ENCODE data around the gene CYB5RL. TPM values are rescaled to one million over a fixed set of nuclear protein-coding genes. Genes with fewer than 3 reads are reported as not detected.
A peak's percentile ranks its signal among the peaks of the same experiment; 100 is the strongest.
"Not testable (repeated sequence)": the region's sequence is repeated elsewhere in the genome, so short reads cannot be mapped to it uniquely, and the experiment has no call there.

Gene CYB5RL
- polyA plus RNA-seq, 1 donor from 2014 or later, result 4.1 TPM

DNA sequence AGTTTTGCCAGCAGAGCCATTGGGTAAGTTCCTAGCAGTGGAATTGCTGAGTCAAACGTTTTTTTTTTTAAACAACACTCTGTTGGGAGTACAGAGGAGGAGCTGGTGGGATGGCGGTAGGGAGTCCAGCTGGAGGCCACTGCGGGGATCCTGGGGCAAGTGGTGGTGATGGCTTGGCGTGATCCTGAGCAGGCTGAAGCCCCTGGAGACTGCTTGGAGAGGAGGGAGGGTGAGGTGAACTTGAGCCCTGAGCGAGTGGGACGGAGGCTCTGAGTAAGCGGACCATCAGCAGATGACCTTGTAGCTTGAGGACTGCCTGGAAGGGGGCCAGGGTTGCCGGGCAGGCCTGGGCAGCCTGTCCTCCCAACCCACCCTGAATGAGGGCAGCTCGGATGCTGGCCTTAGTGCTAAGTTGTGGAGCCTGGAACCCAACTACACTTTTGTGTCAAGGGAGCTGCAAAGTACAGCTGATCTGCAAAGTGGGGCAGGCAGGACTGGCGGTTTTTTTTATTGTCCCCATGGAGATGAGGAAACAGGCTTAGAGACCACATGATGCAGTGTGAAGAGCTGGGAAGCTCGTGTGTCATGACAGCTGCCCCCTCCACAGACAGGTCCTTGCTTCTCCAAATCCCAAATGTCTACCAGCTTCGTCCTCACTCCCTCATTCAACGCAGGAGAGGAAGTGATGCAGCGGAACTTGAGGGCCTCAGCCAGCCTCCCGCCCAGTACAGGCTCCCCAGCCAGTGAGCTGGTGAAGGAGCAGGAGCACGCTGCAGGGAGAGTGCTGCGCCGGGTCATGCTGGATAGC lies 20.4 kb upstream of the CYB5RL start:
- Mint-ChIP-seq H3K9me3 (no peaks in the 10 kb centered on the region), H3K27me3 (no peaks in the 10 kb centered on the region), H3K27ac (no peak overlapping the region), H3K4me1 (peaks cover 0 to 3% (median 0%) of the 10 kb centered on the region in 3 donors), H3K4me3 (no peak overlapping the region), H3K36me3 (peaks cover 6% of the 10 kb centered on the region)

GRCh38 chr1:54219688-54220003 lies 19.8 kb upstream of the CYB5RL start:
- Mint-ChIP-seq H3K9me3 (no peaks in the 10 kb centered on the region), H3K4me1 (peaks cover 0 to 3% (median 0%) of the 10 kb centered on the region in 3 donors), H3K4me3 (no peak overlapping the region), H3K36me3 (peaks cover 6% of the 10 kb centered on the region), H3K27me3 (no peaks in the 10 kb centered on the region), H3K27ac (no peak overlapping the region)

- no peaks in the 10 kb centered on the region for H3K27me3 Mint-ChIP-seq
- no peak overlapping the region for H3K4me3 Mint-ChIP-seq
- peaks cover 6% of the 10 kb centered on the region for H3K36me3 Mint-ChIP-seq
- H3K9me3 Mint-ChIP-seq, result no peaks in the 10 kb centered on the region
- H3K27ac Mint-ChIP-seq, result peak overlapping the region in 1 of 3 donors; percentile 65
- H3K4me1 Mint-ChIP-seq, result peaks cover 0 to 3% (median 0%) of the 10 kb centered on the region in 3 donors
Measured at GRCh38 chr1:54218883-54219687, 19.3 kb upstream of the CYB5RL start.

- Mint-ChIP-seq H3K27me3 (no peaks in the 10 kb centered on the region), H3K36me3 (peaks cover 8% of the 10 kb centered on the region), H3K4me1 (peaks cover 0 to 3% (median 0%) of the 10 kb centered on the region in 3 donors), H3K4me3 (no peak overlapping the region), H3K9me3 (no peaks in the 10 kb centered on the region), H3K27ac (no peak overlapping the region)
Measured at GRCh38 chr1:54215523-54215922, 15.7 kb upstream of the CYB5RL start.

DNA sequence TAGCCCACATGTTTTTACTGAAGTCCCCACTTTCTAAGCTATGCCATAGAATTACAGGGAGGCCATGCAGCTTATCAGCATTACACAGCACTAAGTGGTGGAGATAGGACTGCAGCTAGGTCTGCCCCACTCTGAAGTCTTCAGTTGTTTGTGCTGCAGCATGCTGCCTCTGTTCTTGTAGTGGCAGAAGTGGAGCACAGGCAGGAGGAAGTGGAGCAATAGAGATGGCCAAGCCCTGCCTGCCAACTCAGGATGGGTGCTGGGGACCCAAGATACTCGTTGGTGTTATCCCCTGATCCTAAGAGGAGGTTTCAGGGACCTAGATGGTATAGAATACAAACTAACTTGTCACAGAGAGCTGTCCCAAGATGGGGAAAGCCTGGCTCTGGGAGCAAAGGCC lies 13.0 kb upstream of the CYB5RL start:
- Mint-ChIP-seq H3K27me3 (no peaks in the 10 kb centered on the region), H3K4me1 (peaks cover 0 to 3% (median 0%) of the 10 kb centered on the region in 3 donors), H3K27ac (no peak overlapping the region), H3K36me3 (peaks cover 8% of the 10 kb centered on the region), H3K9me3 (no peaks in the 10 kb centered on the region), H3K4me3 (no peak overlapping the region)

DNA sequence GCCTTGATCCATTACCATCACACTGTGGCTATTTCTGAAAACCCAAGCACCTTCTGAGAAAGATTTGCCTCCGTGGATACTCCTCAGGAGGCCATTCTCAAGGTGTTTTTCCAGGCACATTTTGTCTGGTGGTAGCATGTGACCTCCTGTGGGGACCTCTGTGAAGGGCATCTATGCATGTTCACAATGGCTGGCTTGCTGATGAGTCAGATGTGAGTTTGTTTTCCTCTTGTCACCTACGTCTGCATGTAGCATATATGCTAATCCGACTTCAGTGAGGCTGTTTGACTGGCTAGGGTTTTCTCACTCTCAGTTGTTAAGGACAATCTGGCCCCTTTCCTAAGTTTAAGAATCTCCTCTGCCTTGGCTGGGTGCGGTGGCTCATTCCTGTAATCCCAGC lies 8.1 kb upstream of the CYB5RL start:
- H3K4me1 Mint-ChIP-seq, H3K4me3 Mint-ChIP-seq, H3K36me3 Mint-ChIP-seq, H3K27me3 Mint-ChIP-seq, H3K9me3 Mint-ChIP-seq: not testable (repeated sequence)
- H3K27ac Mint-ChIP-seq, result peak overlapping the region in 1 of 3 donors; percentile 5

DNA sequence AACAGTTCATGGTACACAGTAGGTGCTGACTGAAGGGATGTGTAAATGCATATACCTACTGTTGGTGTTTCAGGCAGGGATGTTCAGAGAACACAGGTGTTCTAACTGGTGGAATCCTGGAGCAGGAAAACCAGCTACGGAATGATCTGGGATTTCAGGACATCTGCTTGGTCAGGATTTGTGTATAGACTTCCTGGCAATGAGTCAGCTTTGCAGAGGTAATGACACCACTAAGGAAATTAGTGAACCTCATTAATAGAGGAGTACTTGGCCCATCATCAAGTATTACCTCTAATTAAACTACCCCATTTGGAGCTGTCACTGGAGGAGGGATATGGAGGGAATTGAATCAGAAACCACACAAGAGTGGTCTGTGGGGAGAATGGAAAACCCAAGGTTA lies 7.5 kb upstream of the CYB5RL start:
- Mint-ChIP-seq H3K27me3 (no peaks in the 10 kb centered on the region), H3K9me3 (no peaks in the 10 kb centered on the region), H3K27ac (peak overlapping the region in 1 of 3 donors; percentile 5), H3K4me3 (peak overlapping the region in 1 of 4 donors; percentile 12), H3K4me1 (peaks cover 4 to 8% (median 6%) of the 10 kb centered on the region in 3 donors), H3K36me3 (peaks cover 2% of the 10 kb centered on the region)

GRCh38 chr1:54204199-54204598 lies 4.4 kb upstream of the CYB5RL start:
- peaks cover 2% of the 10 kb centered on the region for H3K36me3 Mint-ChIP-seq
- H3K9me3 Mint-ChIP-seq, result no peaks in the 10 kb centered on the region
- peaks cover 18 to 28% (median 22%) of the 10 kb centered on the region in 3 donors for H3K4me1 Mint-ChIP-seq
- no peak overlapping the region for H3K27ac Mint-ChIP-seq
- peak overlapping the region in 1 of 4 donors; percentile 25 for H3K4me3 Mint-ChIP-seq
- H3K27me3 Mint-ChIP-seq, result no peaks in the 10 kb centered on the region

DNA sequence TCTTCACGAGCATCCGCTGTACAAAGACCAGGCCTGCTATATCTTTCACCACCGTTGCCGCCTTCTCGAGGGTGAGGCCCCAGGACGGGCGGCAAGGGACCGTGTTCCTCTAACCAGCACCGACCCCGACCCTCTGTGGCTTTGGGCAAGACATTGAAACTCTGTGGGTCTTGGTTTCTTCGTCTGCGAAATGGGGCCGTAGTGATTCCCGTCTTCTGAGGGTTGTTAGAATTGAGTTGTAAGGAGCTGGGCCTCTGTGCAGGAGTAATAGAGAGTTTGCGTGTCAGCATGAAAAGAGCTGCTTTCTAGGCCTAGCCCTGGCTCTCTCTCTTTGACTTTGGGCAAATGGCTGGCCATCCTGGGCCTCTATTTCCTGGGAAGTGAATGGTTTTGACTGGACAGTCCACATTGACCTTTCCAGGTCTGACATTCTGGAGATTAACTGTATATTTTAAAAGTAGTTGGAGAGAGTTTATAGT lies 728 bp upstream of the CYB5RL start:
- Mint-ChIP-seq H3K9me3 (no peaks in the 10 kb centered on the region), H3K4me1 (peaks cover 24 to 31% (median 30%) of the 10 kb centered on the region in 3 donors), H3K36me3 (peaks cover 2% of the 10 kb centered on the region), H3K27me3 (no peaks in the 10 kb centered on the region), H3K4me3 (peak overlapping the region; percentile 90 to 99 (median 95)), H3K27ac (peak overlapping the region; percentile 20 to 92 (median 80))

DNA sequence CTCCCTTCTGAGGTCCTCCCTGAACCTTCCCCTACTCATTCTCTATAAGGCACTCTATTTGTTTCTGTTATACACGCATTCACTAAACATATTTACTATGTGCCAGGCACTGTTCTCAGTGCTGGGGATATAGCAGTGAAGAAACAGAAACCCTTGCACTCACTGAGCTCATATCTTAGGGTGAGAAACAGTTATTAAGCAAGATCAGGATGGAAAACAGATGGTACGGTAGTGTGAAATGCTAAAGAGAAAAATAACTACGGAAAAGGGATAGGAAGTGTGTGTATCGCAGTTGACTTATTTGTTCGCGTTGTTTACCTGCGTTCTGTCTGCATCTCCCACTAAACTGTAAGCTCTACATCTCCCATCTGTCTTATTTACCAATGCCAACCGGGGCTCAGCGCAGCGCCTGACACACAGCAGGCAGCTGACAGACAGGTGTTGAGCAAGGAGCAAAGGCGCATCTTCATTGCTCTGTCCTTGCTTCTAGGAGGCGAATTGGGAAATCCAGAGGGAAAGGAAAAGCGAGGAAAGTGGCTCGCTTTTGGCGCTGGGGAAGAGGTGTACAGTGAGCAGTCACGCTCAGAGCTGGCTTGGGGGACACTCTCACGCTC lies 572 bp downstream of the CYB5RL start:
- Mint-ChIP-seq H3K27ac (peak overlapping the region; percentile 20 to 92 (median 80)), H3K36me3 (peaks cover 2% of the 10 kb centered on the region), H3K27me3 (no peaks in the 10 kb centered on the region), H3K4me3 (peak overlapping the region; percentile 90 to 99 (median 95)), H3K4me1 (peaks cover 24 to 31% (median 30%) of the 10 kb centered on the region in 3 donors), H3K9me3 (no peaks in the 10 kb centered on the region)

- H3K9me3 Mint-ChIP-seq, result no peaks in the 10 kb centered on the region
- H3K4me1 Mint-ChIP-seq, result peaks cover 0 to 5% (median 2%) of the 10 kb centered on the region in 3 donors
- H3K36me3 Mint-ChIP-seq, result peaks cover 2% of the 10 kb centered on the region
- no peaks in the 10 kb centered on the region for H3K27me3 Mint-ChIP-seq
- H3K4me3 Mint-ChIP-seq, result no peak overlapping the region
- H3K27ac Mint-ChIP-seq, result no peak overlapping the region
Measured at GRCh38 chr1:54193453-54193852, 6.4 kb downstream of the CYB5RL start.

- Mint-ChIP-seq H3K9me3 (no peaks in the 10 kb centered on the region), H3K36me3 (peaks cover 6% of the 10 kb centered on the region)
Measured at GRCh38 chr1:54191525-54191924, 8.3 kb downstream of the CYB5RL start.

DNA sequence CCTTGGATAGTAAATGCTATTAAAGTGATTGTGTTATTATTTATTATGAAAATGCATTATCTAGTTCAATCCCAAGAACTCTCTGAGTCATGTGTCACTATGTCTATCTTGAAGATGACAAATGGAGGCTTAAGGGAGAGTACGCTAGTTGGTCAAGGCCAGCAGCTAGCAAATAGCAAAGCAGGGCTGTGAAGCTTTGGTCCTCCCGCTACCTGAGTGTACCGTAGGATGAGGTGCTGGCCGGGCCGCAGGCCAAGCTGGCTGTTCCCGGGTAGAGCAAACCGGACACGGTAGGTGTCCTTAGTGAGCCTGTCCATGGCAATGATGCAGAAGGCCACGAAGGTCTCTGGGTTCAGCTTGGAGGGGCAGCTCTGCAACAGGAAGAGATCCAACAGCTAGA lies 9.3 kb downstream of the CYB5RL start:
- no peaks in the 10 kb centered on the region for H3K9me3 Mint-ChIP-seq
- no peak overlapping the region for H3K4me3 Mint-ChIP-seq
- H3K27ac Mint-ChIP-seq, result no peak overlapping the region
- H3K27me3 Mint-ChIP-seq, result no peaks in the 10 kb centered on the region
- H3K4me1 Mint-ChIP-seq, result no peaks in the 10 kb centered on the region
- peaks cover 13% of the 10 kb centered on the region for H3K36me3 Mint-ChIP-seq

More at GRCh38 chr1:54191525-54191924, 8.3 kb downstream of the CYB5RL start:
- Mint-ChIP-seq H3K27ac (no peak overlapping the region), H3K27me3 (no peaks in the 10 kb centered on the region), H3K4me3 (no peak overlapping the region), H3K4me1 (peaks cover 0 to under 1% (median 0%) of the 10 kb centered on the region in 3 donors)

GRCh38 chr1:54188291-54188690 lies 11.5 kb downstream of the CYB5RL start:
- H3K36me3 Mint-ChIP-seq, result peaks cover 13% of the 10 kb centered on the region
- H3K27ac Mint-ChIP-seq, result peak overlapping the region in 1 of 3 donors; percentile 54
- H3K9me3 Mint-ChIP-seq, result no peaks in the 10 kb centered on the region
- no peak overlapping the region for H3K4me3 Mint-ChIP-seq
- no peaks in the 10 kb centered on the region for H3K27me3 Mint-ChIP-seq
- no peaks in the 10 kb centered on the region for H3K4me1 Mint-ChIP-seq

DNA sequence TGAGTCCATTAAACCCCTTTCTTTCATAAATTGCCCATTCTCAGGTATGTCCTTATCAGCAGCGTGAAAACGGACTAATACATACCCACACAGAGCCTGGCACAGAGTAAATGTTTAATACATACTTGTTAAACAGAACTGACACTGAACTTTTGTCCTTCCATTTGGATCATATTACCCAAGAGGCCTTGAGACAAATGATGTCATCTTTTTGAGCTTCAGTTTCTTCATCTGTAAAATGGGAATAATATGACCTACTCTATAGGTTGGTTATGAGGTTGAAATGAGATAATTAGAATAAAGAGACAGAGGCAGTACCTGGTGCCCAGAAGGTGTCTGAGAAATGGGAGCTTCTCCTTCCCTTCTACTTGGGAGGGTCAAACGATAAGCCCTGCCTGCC lies 13.8 kb downstream of the CYB5RL start:
- peaks cover 17% of the 10 kb centered on the region for H3K36me3 Mint-ChIP-seq
- no peak overlapping the region for H3K4me3 Mint-ChIP-seq
- H3K27me3 Mint-ChIP-seq, result no peaks in the 10 kb centered on the region
- no peaks in the 10 kb centered on the region for H3K4me1 Mint-ChIP-seq
- no peaks in the 10 kb centered on the region for H3K9me3 Mint-ChIP-seq
- no peak overlapping the region for H3K27ac Mint-ChIP-seq
